NCI-H774 (cell line): ENCODE results near the gene PRSS8.
A peak's percentile ranks its signal among the peaks of the same experiment; 100 is the strongest.
"Not testable (repeated sequence)": the region's sequence is repeated elsewhere in the genome, so short reads cannot be mapped to it uniquely, and the experiment has no call there.

Experiments
- DNase-seq: peaks from one replicate; lab custom pipeline; 2025; lab: John Stamatoyannopoulos, UW

PRSS8 gene

DNA sequence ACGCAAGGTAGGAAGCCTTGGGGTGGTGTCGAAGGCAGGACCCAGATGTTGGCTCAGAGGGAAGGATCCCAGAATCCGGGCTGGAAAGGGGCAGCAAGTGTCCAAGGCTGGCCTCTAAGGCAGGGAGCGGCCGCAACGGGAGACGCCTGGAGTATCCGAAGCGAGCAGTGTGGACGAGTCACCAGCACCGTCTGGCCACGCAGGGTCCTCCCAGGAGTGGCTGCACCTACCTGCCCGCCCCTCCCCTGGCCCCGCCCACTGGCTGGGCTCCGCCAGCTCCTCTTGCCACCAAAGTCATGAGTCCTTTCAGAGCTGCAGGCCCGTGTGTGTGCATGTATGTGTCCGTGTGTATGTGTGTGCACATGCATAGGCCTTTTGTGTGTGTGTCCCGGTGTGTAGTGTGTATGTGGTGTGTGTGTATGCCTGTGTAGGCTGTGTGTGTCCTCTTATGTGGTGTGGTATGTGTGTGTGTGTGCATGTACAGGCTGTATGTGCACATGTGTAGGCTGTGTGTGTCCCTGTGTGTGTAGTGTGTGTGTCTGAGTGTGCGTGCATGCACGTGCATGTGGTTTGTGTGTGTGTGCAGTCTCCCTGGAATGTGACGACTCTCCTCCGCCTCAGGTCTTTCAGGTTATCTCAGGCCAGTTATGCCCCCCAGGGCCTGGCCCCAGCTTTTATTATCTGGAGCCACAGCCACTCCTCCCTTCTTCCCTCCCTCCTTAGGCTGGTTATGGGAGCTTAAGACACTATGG is at the start of gene PRSS8:
PRSS8 (minus strand) TSS at position 193 of the 752 bp plus-strand sequence. CDS start 229 bp downstream, outside the sequence.
- peak; percentile 28 for DNase-seq

DNA sequence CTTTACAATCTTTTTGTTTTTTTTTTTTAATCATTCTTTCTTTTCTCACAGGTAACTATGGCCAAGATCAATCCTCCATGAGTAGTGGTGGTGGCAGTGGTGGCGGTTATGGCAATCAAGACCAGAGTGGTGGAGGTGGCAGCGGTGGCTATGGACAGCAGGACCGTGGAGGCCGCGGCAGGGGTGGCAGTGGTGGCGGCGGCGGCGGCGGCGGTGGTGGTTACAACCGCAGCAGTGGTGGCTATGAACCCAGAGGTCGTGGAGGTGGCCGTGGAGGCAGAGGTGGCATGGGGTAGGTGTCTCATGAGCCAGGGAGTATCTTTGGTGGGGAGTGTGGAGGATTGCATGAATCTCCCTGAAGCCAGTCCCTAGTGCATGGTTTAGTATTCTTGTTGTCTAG is 49.4 kb upstream of the PRSS8 start:
- DNase-seq = no peak

DNA sequence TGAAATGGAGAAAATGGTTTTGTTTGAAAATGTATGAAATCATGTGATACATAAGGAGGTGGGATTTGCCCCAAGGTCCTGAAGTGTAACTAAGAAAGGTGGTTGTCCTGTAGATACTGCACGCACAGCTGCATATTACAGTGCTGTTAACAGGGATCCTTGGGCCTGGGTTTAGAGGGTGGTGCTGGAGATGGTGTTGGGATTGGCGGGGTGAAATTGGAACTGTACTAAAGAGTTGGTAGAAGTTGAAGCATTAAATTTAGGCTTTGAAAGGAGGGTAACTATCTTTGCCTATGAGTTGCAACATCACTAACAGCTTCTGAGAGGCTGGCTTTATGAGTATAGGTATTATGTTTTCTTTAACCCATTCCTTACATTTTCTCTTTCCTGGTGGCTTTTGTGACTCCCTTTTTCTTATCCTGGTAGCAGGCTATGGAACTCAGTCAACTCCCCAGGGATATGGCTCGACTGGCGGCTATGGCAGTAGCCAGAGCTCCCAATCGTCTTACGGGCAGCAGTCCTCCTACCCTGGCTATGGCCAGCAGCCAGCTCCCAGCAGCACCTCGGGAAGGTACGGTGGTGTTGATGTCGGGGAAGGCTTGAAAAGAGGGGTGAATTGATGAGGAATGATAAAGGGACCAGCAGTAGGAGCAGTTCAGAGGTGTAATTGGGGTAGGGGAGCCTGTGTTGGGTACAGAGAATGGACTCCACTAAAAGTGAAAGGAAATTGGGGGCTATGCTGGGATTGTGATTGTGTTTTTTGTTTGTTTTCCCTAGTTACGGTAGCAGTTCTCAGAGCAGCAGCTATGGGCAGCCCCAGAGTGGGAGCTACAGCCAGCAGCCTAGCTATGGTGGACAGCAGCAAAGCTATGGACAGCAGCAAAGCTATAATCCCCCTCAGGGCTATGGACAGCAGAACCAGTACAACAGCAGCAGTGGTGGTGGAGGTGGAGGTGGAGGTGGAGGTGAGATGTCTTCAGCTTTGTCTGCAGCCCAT is 48.2 kb upstream of the PRSS8 start:
- DNase-seq = no peak

GRCh38 chr16:31182391-31182790 is 46.9 kb upstream of the PRSS8 start:
- DNase-seq = no peak

GRCh38 chr16:31181102-31181830 is 45.7 kb upstream of the PRSS8 start:
- no peak for DNase-seq

- peak; percentile 85 for DNase-seq
Observed at GRCh38 chr16:31179747-31180459, 44.4 kb upstream of the PRSS8 start, which contains the start of gene FUS. TSS of gene FUS (plus strand) at chr16:31180139. CDS start at chr16:31180215, 76 bp downstream.

DNA sequence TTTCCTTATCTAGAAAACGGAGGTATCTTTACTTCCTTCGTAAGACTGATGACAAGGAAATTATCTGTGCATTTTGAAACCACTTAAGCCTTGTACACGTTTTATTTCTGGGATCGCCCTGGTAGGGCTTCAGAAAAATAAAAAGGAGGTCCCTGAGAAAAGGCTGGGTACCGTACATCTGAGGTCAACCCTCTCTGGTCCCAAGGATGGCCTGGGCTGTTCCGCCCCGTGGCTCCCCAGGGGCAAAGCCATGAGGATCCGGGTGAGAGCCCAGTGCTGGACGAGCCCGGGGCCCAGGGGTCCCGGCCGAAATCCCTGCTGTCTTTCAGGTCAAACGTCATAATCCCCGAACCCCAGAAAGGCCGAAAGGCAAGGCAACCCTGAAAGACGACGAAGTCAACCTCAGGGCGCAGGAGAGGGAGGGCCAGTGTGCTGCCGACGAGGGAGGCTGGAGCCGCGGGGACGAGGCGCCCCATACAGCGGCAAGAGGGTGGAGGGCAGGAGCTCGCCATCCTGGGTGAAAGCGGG is 43.8 kb upstream of the PRSS8 start:
- no peak for DNase-seq

DNA sequence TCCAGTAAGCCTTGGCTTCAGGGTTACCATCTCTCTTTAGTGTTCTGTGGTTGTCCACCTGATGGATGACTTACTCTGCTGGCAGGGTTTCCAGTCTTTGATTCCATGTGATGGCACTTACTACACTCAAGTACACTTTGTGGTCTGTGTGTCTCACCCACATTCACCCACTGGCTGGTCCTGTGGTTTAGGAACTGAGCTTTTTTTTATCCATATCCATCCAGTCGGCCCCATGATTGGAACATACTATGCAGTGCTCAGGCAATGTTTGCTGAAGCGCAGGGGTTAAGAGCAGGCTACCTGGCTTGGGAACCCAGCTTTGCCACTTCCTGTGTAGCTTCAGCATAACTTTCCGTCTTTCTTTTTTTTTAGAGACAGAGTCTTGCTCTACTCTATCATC is 41.6 kb upstream of the PRSS8 start:
- no peak for DNase-seq

- DNase-seq = peak; percentile 50
Observed at GRCh38 chr16:31170048-31170447, 34.5 kb upstream of the PRSS8 start.

- no peak for DNase-seq
Observed at GRCh38 chr16:31168848-31169247, 33.3 kb upstream of the PRSS8 start.

DNA sequence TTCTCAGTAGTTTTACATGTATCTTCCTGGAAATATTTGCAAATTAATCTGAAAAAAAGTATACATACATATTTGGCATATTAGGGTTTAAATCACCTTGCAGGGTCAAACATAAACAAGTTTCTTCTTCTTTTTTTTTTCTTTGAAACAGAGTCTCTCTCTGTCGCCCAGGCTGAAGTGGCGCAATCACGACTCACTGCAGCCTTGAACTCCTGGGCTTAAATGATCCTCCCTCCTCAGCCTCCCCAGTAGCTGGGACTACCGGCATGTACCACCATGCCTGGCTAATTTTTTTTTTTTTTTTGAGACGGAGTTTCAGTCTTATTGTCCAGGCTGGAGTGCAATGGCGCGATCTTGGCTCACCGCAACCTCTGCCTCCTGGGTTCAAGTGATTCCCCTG is 31.8 kb upstream of the PRSS8 start:
- DNase-seq = no peak

GRCh38 chr16:31157136-31157535 is 21.6 kb upstream of the PRSS8 start:
- no peak for DNase-seq

- not testable (repeated sequence) for DNase-seq
Observed at GRCh38 chr16:31150976-31151375, 15.4 kb upstream of the PRSS8 start.

- no peak for DNase-seq
Observed at GRCh38 chr16:31149894-31150890, 14.7 kb upstream of the PRSS8 start, which contains the start of gene PRSS36. TSS of gene PRSS36 (minus strand) at chr16:31150066. CDS start at chr16:31150035, 31 bp downstream.

GRCh38 chr16:31149332-31149731 is 13.8 kb upstream of the PRSS8 start:
- DNase-seq = no peak

- no peak for DNase-seq
Observed at GRCh38 chr16:31148896-31149295, 13.4 kb upstream of the PRSS8 start.

- peak; percentile 24 for DNase-seq
Observed at GRCh38 chr16:31148281-31148728, 12.8 kb upstream of the PRSS8 start.

DNA sequence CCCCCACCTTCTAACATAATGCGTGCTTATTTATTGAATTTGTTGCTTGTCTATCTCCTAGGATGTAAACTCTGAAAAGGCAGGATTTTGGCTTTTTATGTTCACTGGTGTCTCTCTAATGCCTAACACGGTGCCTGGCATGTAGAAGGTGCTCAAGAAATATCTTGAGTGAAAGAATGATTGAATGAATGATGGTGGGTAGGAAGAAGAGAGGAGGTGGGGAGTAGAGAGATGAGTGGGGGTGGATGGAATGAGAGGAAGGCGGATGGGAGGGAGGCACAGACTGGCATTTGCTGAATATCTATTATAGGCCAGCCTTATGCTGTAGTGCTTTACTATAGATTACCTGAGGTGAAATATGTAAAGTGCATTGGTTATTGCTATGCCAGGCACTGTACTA is 12.0 kb upstream of the PRSS8 start:
- no peak for DNase-seq

DNA sequence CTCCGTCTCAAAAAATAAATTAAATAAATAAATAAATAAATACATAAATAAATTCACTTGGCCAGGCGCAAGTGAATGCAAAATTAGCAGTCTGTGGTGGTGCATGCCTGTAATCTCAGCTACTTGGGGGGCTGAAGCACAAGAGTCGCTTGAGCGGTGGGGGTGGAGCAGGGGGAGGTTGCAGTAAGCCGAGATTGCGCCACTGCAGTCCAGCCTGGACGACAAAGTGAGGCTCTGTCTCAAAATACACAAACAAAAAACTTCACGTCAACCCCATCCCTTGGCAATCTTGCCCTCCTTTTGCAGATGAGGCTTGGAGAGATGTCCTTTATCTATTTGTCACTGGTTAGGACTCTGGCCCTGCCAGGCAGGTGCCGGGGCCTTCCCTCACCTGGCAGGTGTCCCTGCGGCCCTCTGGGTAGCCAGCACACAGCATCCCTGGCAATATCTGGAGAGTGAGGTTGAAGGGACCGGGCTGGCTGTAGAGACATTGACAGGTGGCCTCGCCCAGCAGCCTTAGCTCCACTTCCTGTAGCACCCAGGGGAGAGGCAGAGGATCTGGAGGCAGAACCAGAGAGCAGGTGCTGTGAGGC is 10.0 kb upstream of the PRSS8 start:
- no peak for DNase-seq
